Spleen (tissue), 7 donors: ENCODE results near the gene ADD3.

Source experiments
- POLR2A ChIP-seq, 3 donors: fragments of 450-650 bp; IDR thresholded peaks; one replicate each; pipeline ENCODE4 v1.5.1; 2017; ENCODE audit warnings: antibody characterized with exemption in 3 of 3, mild to moderate bottlenecking in 1 of 3
- TF ChIP-seq, protein P1 (sequence below), 11 experiments: fragments of 200-600 bp in 7 of 11; fragments of 450-650 bp in 4 of 11; sonication (generic) in 4 of 11; IDR thresholded peaks in 8 of 11; conservative IDR thresholded peaks in 3 of 11; 1 replicate in 7 of 11; 2 replicates in 4 of 11; pipeline versions ENCODE4 v1.4.0 to v1.8.0; 2016 to 2021; ENCODE audit warnings: antibody characterized with exemption in 11 of 11, inconsistent platforms in 4 of 11, mild to moderate bottlenecking in 1 of 11
- donor health status: DM: no; HTN: no; CAD: no; lungs with moderate emphysema.
- donor health status: DM: no; HTN: no; CAD: no.
- donor health status: DM: no; HTN: no; CAD: no.

DNA sequence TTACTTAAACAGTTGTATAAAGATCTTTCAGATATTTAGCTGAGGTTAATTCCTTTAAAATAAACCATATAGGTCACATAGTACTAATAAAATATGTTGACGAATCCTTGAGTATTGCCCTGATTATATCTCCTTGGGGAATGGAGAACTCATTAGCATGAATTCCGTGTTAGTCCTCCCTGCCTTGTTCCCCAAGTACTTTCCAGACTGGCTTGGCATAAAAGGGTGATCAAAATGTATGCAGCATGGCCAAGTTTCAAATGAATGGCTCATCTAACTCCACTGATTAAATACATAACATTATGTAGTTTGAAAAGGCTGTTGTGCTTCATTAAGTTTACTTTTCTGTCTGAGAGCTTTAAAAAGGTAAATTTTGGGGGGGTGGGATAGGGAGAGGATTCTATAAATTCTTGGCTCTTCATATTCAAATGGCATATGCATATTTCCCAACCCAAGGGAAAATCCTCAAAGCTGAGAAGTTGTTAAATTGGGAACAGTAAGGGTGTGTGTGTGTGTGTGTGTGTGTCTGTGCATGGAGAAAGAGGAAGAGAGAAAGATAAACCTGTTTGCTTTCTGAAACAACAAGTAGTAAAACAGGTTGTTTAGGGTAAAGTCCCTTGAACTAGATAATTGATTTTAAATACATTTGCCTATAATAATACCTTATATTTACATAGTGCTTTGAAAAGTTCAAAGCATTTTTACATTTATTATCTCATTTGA is 4.8 kb upstream of the ADD3 start:
- TF ChIP-seq, protein P1, sequence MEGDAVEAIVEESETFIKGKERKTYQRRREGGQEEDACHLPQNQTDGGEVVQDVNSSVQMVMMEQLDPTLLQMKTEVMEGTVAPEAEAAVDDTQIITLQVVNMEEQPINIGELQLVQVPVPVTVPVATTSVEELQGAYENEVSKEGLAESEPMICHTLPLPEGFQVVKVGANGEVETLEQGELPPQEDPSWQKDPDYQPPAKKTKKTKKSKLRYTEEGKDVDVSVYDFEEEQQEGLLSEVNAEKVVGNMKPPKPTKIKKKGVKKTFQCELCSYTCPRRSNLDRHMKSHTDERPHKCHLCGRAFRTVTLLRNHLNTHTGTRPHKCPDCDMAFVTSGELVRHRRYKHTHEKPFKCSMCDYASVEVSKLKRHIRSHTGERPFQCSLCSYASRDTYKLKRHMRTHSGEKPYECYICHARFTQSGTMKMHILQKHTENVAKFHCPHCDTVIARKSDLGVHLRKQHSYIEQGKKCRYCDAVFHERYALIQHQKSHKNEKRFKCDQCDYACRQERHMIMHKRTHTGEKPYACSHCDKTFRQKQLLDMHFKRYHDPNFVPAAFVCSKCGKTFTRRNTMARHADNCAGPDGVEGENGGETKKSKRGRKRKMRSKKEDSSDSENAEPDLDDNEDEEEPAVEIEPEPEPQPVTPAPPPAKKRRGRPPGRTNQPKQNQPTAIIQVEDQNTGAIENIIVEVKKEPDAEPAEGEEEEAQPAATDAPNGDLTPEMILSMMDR (IDR thresholded peaks at IDR 0.05 in 8 of 11, conservative IDR thresholded peaks at IDR 0.05 in 3 of 11): no peak
- TF ChIP-seq POLR2A (IDR thresholded peaks at IDR 0.05): no peak
